Natural killer cell (primary cell): ENCODE results near the gene MMP21. TPM values are rescaled to one million over a fixed set of nuclear protein-coding genes. Genes with fewer than 3 reads are reported as not detected.

ENCODE experiments used
- ATAC-seq, 3 donors: fragments of 150-1000 bp in 2 of 3; fragments of 200-7000 bp in 1 of 3; cut with Tn5 transposase; 1 replicate in 1 of 3; 2 replicates in 2 of 3; pipeline ENCODE4 v1.10.0; 2021; ENCODE audit warnings: mild to moderate bottlenecking in 2 of 3, moderate library complexity in 2 of 3
- DNase-seq, 2 donors: peaks; one replicate each; pipeline versions ENCODE4 v3.0.0 to v3.0.0-alpha.2; 2013 to 2021; ENCODE audit warnings: mixed read lengths in 1 of 2
- H3K27ac ChIP-seq: one replicate; pipeline ENCODE4 v1.5.1; 2013; ENCODE audit warnings: mild to moderate bottlenecking, low read length
- H3K27me3 ChIP-seq: one replicate; pipeline ENCODE4 v1.6.1; 2013; ENCODE audit warnings: low read length; ENCODE audit not compliant: control insufficient read depth, insufficient read depth
- H3K36me3 ChIP-seq: one replicate; pipeline ENCODE4 v1.6.1; 2013; ENCODE audit warnings: low read length; ENCODE audit not compliant: control insufficient read depth, insufficient read depth
- H3K4me1 ChIP-seq: one replicate; pipeline ENCODE4 v1.6.1; 2013; ENCODE audit warnings: low read length; ENCODE audit not compliant: control insufficient read depth, insufficient read depth
- H3K4me3 ChIP-seq: one replicate; pipeline ENCODE4 v1.5.1; 2013; ENCODE audit warnings: low read length
- H3K9me3 ChIP-seq: one replicate; pipeline ENCODE4 v1.6.1; 2013; ENCODE audit warnings: low read length; ENCODE audit not compliant: control insufficient read depth, insufficient read depth
- H3K27ac Mint-ChIP-seq, 2 donors: one replicate each; pipeline ENCODE4 v1.8.0; 2022; ENCODE audit warnings: mild to moderate bottlenecking in 2 of 2, mixed read lengths in 2 of 2, moderate library complexity in 1 of 2
- H3K27me3 Mint-ChIP-seq, 2 donors: one replicate each; pipeline ENCODE4 v1.8.0; 2022; ENCODE audit warnings: low read depth in 2 of 2, mixed read lengths in 2 of 2
- H3K36me3 Mint-ChIP-seq: one replicate; pipeline ENCODE4 v1.8.0; 2022; ENCODE audit warnings: mixed read lengths
- H3K4me1 Mint-ChIP-seq, 2 donors: one replicate each; pipeline ENCODE4 v1.8.0; 2022; ENCODE audit warnings: mixed read lengths in 2 of 2
- H3K4me3 Mint-ChIP-seq: one replicate; pipeline ENCODE4 v1.8.0; 2022; ENCODE audit warnings: mild to moderate bottlenecking, moderate library complexity, mixed read lengths
- H3K9me3 Mint-ChIP-seq, 2 donors: one replicate each; pipeline ENCODE4 v1.8.0; 2022; ENCODE audit warnings: mixed read lengths in 2 of 2
- WGBS: methylation state at CpG from one replicate; pipeline ENCODE4 v1.1.7; 2013; ENCODE audit warnings: missing lambda C conversion rate; ENCODE audit not compliant: insufficient coverage; 5-methylcytosine and 5-hydroxymethylcytosine counted together
- intact Hi-C: fragments of 100-400 bp; cut with micrococcal nuclease; formaldehyde crosslinking; loops from one replicate; pipeline ENCODE4 v1.14.2; 2022
- total RNA-seq, 4 donors: library from RNA; stranded (reverse); fragments of 120-200 nt in 1 of 4; gene quantifications; one replicate each; pipeline versions ENCODE4 v1.2.3 to v1.2.4, GENCODE V29; 2013 to 2022
- TF ChIP-seq, protein P1 (sequence below): fragments of 200-600 bp; IDR thresholded peaks from one replicate; pipeline ENCODE4 v1.8.0; 2022; ENCODE audit warnings: antibody characterized with exemption

Gene MMP21
- total RNA-seq, 3 donors from 2014 or later (not counting 1 experiment from before 2014, with no cell fraction given), result 0.32 to 0.85 (median 0.35) TPM

DNA sequence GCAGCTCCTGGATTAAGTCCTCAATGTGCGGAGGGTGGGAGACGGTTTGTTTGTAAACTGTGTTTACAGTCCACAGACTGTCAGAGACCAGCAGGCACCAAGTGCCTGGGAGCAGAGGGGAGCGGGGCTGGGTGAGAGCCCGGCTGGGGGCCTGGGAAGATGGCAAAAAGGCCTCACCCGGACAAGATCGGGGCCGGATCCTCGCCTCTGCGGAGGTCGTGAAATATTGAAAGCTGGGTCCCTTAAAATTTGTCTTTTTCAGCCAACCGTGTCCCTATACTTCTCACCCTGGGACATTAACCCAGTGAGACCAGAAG is 2.8 kb downstream of the MMP21 start:
- H3K9me3 Mint-ChIP-seq, result no peaks in the 10 kb centered on the region
- H3K4me1 Mint-ChIP-seq, result no peaks in the 10 kb centered on the region
- TF ChIP-seq, protein P1, sequence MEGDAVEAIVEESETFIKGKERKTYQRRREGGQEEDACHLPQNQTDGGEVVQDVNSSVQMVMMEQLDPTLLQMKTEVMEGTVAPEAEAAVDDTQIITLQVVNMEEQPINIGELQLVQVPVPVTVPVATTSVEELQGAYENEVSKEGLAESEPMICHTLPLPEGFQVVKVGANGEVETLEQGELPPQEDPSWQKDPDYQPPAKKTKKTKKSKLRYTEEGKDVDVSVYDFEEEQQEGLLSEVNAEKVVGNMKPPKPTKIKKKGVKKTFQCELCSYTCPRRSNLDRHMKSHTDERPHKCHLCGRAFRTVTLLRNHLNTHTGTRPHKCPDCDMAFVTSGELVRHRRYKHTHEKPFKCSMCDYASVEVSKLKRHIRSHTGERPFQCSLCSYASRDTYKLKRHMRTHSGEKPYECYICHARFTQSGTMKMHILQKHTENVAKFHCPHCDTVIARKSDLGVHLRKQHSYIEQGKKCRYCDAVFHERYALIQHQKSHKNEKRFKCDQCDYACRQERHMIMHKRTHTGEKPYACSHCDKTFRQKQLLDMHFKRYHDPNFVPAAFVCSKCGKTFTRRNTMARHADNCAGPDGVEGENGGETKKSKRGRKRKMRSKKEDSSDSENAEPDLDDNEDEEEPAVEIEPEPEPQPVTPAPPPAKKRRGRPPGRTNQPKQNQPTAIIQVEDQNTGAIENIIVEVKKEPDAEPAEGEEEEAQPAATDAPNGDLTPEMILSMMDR, result no peak
- H3K27me3 Mint-ChIP-seq, result peaks cover 6 to 7% of the 10 kb centered on the region in 2 donors
- Histone ChIP-seq H3K27me3 (no peaks in the 10 kb centered on the region), H3K9me3 (no peaks in the 10 kb centered on the region), H3K27ac (no peak overlapping the region), H3K4me3 (no peak overlapping the region), H3K4me1 (no peaks in the 10 kb centered on the region), H3K36me3 (no peaks in the 10 kb centered on the region)
- ATAC-seq (no peak), DNase-seq (no peak)
- H3K27ac Mint-ChIP-seq, result no peak overlapping the region
- no peak overlapping the region for H3K4me3 Mint-ChIP-seq
- 94% methylated on average over 11 of the region's 11 CpGs for WGBS
- intact Hi-C loops, result no loop called here
- H3K36me3 Mint-ChIP-seq, result no peaks in the 10 kb centered on the region

DNA sequence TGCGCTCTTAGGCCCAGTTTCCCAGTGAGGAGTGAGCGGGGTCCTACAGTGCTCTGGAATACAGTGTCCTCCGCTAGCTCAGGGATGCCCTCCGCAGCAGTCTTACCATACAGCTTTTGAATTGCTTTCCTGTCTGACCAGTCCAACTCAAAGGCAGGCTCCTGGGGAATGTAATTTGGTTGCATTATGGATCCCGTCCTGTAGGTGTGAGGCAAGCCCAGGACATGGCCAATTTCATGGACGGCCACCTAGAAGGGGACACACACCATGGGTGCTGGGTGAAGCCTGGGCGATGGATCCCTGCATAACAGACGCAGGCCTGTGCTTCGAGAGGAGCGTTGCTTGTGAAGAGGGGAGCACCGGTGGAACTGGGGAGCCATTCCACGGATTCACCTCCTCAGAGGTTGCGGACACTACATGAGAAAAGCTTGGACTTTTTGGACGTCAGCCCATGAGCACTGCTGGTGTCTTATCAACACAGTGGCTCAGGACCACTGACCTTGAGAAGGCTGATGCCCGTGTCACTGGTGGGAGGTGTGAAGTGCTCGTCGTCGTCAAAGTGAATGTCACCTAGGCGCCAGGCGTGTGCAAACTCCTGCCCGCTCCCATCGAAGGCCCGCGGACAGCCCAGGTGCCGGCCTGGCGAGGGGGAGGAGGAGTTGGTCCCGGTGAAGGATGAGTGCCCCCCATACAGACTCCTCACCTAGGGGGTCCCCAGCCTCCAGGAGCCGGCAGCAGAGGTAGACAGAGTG is 3.3 kb downstream of the MMP21 start:
- peaks cover 6 to 7% of the 10 kb centered on the region in 2 donors for H3K27me3 Mint-ChIP-seq
- no peak overlapping the region for H3K27ac Mint-ChIP-seq
- no peak overlapping the region for H3K27ac ChIP-seq
- H3K4me3 ChIP-seq, result no peak overlapping the region
- intact Hi-C loops, result no loop called here
- TF ChIP-seq, protein P1, result no peak
- H3K36me3 Mint-ChIP-seq, result no peaks in the 10 kb centered on the region
- H3K27me3 ChIP-seq, result no peaks in the 10 kb centered on the region
- no peak for ATAC-seq
- H3K4me1 ChIP-seq, result no peaks in the 10 kb centered on the region
- H3K4me1 Mint-ChIP-seq, result no peaks in the 10 kb centered on the region
- peaks cover 2% of the 10 kb centered on the region for H3K36me3 ChIP-seq
- no peak overlapping the region for H3K4me3 Mint-ChIP-seq
- no peaks in the 10 kb centered on the region for H3K9me3 ChIP-seq
- no peak for DNase-seq
- H3K9me3 Mint-ChIP-seq, result no peaks in the 10 kb centered on the region
- WGBS, result 95% methylated on average over 27 of the region's 28 CpGs

DNA sequence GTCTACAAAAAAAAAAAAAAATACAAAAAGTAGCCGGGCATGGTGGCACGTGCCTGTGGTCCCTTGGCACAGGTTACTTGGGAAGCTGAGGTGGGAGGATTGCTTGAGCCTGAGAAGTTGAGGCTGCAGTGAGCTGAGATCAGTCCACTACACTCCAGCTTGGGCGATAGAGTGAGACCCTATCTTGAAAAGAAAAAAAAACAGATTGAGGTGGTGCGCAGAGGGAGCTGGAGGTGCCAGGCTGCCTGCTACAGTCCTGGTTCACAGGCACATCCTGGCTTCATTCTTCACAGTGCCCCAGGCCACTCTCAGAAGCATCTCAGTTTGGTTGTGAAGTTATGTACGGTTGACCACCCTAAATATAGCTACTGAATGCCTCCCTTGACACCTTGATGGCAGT is 4.8 kb downstream of the MMP21 start:
- ATAC-seq, result no peak
- peaks cover 8% of the 10 kb centered on the region for H3K36me3 ChIP-seq
- TF ChIP-seq, protein P1, result no peak
- Mint-ChIP-seq H3K4me1 (no peaks in the 10 kb centered on the region), H3K36me3 (no peaks in the 10 kb centered on the region), H3K27ac (no peak overlapping the region), H3K4me3 (no peak overlapping the region), H3K27me3 (peaks cover 0 to 6% of the 10 kb centered on the region in 2 donors), H3K9me3 (no peaks in the 10 kb centered on the region)
- no peaks in the 10 kb centered on the region for H3K27me3 ChIP-seq
- H3K27ac ChIP-seq, result no peak overlapping the region
- no peak overlapping the region for H3K4me3 ChIP-seq
- WGBS, result 90% methylated on average over 5 of the region's 5 CpGs
- H3K4me1 ChIP-seq, result no peaks in the 10 kb centered on the region
- intact Hi-C loops, result no loop called here
- DNase-seq, result no peak
- H3K9me3 ChIP-seq, result no peaks in the 10 kb centered on the region

DNA sequence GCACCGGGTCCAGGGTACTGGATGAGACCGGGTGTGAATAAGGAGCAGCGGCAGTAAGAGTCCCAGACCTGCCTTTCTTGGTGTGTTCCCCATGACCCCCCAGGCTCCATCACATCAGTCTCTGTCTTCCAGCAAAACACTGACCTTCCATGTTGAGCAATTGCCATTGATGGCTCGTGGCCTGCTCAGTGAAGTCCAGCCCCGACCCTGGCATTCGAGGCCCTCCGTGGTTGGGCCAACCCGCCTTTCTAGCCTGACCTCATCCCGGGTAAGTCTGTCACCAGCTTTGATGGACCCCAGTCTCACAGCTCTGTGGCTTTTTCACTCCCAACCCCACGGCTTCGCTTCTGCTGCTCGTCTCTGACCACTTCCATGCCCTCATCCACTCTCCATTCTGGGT is 6.4 kb downstream of the MMP21 start:
- Histone ChIP-seq H3K27ac (no peak overlapping the region), H3K27me3 (no peaks in the 10 kb centered on the region), H3K36me3 (peaks cover 18% of the 10 kb centered on the region), H3K9me3 (no peaks in the 10 kb centered on the region), H3K4me3 (no peak overlapping the region), H3K4me1 (no peaks in the 10 kb centered on the region)
- TF ChIP-seq, protein P1, result no peak
- H3K27ac Mint-ChIP-seq, result no peak overlapping the region
- DNase-seq (no peak), ATAC-seq (no peak)
- H3K36me3 Mint-ChIP-seq, result no peaks in the 10 kb centered on the region
- no peaks in the 10 kb centered on the region for H3K4me1 Mint-ChIP-seq
- WGBS, result 92% methylated on average over 12 of the region's 12 CpGs
- H3K9me3 Mint-ChIP-seq, result no peaks in the 10 kb centered on the region
- intact Hi-C loops, result no loop called here
- no peak overlapping the region for H3K4me3 Mint-ChIP-seq
- H3K27me3 Mint-ChIP-seq, result peaks cover 0 to under 1% of the 10 kb centered on the region in 2 donors
